GM18858 (cell line): Measurements from ENCODE around the gene KDM2B.
A peak's percentile ranks its signal among the peaks of the same experiment; 100 is the strongest.

Experiments used
- ATAC-seq: cut with Tn5 transposase; IDR thresholded peaks from one replicate; pipeline ENCODE4 v1.9.1; 2021; ENCODE audit not compliant: unreplicated experiment

Gene KDM2B

GRCh38 chr12:121440768-121441167 is 140.1 kb downstream of the KDM2B start:
- ATAC-seq = no peak

- ATAC-seq = no peak
These were observed 141.1 kb downstream of the KDM2B start for GRCh38 chr12:121439715-121440114.

GRCh38 chr12:121438905-121439304 is 141.9 kb downstream of the KDM2B start:
- ATAC-seq = no peak

GRCh38 chr12:121436706-121437105 is 144.1 kb downstream of the KDM2B start:
- ATAC-seq = no peak

- no peak for ATAC-seq
These were observed 147.9 kb downstream of the KDM2B start for GRCh38 chr12:121432740-121433480.

GRCh38 chr12:121430833-121431415 is 149.9 kb downstream of the KDM2B start:
- no peak for ATAC-seq

- no peak for ATAC-seq
These were observed 151.9 kb downstream of the KDM2B start for GRCh38 chr12:121428883-121429282.

GRCh38 chr12:121427556-121428050 is 153.2 kb downstream of the KDM2B start:
- ATAC-seq = no peak

- ATAC-seq = no peak
These were observed 156.2 kb downstream of the KDM2B start for GRCh38 chr12:121424624-121424975.

GRCh38 chr12:121423682-121424623 is 156.9 kb downstream of the KDM2B start:
- no peak for ATAC-seq

GRCh38 chr12:121423253-121423652 is 157.6 kb downstream of the KDM2B start:
- no peak for ATAC-seq

- no peak for ATAC-seq
These were observed 160.7 kb downstream of the KDM2B start for GRCh38 chr12:121420109-121420508.

- no peak for ATAC-seq
These were observed 163.0 kb downstream of the KDM2B start for GRCh38 chr12:121417847-121418246.

- no peak for ATAC-seq
These were observed 166.9 kb downstream of the KDM2B start for GRCh38 chr12:121413917-121414316.

- ATAC-seq = no peak
These were observed 175.6 kb downstream of the KDM2B start for GRCh38 chr12:121405211-121405610.

- ATAC-seq = no peak
These were observed 176.1 kb downstream of the KDM2B start for GRCh38 chr12:121404734-121405133.

- no peak for ATAC-seq
These were observed 177.1 kb downstream of the KDM2B start for GRCh38 chr12:121403721-121404120.

- peak; percentile 39 for ATAC-seq
These were observed 180.3 kb downstream of the KDM2B start for GRCh38 chr12:121400332-121401139.

- peak; percentile 84 for ATAC-seq
These were observed 181.2 kb downstream of the KDM2B start, which contains the start of gene RNF34 for GRCh38 chr12:121399391-121400331. TSS of gene RNF34 (plus strand) at chr12:121400118. CDS start at chr12:121400213, 95 bp downstream.
